Measurements from ENCODE around the gene ADAMTS12.

- TF ChIP-seq, protein P1, sequence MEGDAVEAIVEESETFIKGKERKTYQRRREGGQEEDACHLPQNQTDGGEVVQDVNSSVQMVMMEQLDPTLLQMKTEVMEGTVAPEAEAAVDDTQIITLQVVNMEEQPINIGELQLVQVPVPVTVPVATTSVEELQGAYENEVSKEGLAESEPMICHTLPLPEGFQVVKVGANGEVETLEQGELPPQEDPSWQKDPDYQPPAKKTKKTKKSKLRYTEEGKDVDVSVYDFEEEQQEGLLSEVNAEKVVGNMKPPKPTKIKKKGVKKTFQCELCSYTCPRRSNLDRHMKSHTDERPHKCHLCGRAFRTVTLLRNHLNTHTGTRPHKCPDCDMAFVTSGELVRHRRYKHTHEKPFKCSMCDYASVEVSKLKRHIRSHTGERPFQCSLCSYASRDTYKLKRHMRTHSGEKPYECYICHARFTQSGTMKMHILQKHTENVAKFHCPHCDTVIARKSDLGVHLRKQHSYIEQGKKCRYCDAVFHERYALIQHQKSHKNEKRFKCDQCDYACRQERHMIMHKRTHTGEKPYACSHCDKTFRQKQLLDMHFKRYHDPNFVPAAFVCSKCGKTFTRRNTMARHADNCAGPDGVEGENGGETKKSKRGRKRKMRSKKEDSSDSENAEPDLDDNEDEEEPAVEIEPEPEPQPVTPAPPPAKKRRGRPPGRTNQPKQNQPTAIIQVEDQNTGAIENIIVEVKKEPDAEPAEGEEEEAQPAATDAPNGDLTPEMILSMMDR (IDR thresholded peaks at IDR 0.05) = no peak
- no peak for TF ChIP-seq POLR2A (IDR thresholded peaks at IDR 0.05)
Measured at GRCh38 chr5:33592245-33592644, 299.5 kb downstream of the ADAMTS12 start.
